Ovary (tissue), 3 donors: ENCODE data around the gene OR7D4.

Experiments
- EP300 ChIP-seq: sonication (generic); formaldehyde crosslinking; IDR thresholded peaks from one replicate; pipeline ENCODE4 v1.6.1; 2017; ENCODE audit warnings: antibody characterized with exemption
- TF ChIP-seq, protein P1 (sequence below), 3 donors: fragments of 450-650 bp in 2 of 3; fragments of 200-600 bp in 1 of 3; IDR thresholded peaks; one replicate each; pipeline versions ENCODE4 v1.5.1 to v1.8.0; 2016 to 2022; ENCODE audit warnings: antibody characterized with exemption in 3 of 3, mild to moderate bottlenecking in 1 of 3
- donor health status: DM: no; HTN: no; CAD: no.

DNA sequence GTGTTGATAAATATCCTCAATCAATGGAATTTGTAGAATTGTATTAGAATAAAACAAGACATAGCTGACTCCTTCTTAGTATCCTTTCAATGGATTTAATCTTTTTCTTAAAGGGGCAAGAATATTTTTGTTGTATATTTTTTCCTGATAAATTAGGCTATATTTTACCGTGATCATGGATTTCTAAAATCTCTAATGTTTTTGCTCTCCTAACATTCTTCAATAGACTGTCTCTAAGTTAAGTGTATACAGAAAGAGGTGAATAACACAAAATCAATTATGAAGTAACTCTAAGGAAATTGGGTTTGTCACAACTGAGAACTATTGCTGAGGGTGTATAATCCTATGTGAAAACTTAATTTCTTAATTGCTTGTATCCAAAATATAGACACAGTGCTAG is 31.2 kb upstream of the OR7D4 start, which contains the start of gene OR7E24:
- no peak for TF ChIP-seq EP300
- TF ChIP-seq, protein P1, sequence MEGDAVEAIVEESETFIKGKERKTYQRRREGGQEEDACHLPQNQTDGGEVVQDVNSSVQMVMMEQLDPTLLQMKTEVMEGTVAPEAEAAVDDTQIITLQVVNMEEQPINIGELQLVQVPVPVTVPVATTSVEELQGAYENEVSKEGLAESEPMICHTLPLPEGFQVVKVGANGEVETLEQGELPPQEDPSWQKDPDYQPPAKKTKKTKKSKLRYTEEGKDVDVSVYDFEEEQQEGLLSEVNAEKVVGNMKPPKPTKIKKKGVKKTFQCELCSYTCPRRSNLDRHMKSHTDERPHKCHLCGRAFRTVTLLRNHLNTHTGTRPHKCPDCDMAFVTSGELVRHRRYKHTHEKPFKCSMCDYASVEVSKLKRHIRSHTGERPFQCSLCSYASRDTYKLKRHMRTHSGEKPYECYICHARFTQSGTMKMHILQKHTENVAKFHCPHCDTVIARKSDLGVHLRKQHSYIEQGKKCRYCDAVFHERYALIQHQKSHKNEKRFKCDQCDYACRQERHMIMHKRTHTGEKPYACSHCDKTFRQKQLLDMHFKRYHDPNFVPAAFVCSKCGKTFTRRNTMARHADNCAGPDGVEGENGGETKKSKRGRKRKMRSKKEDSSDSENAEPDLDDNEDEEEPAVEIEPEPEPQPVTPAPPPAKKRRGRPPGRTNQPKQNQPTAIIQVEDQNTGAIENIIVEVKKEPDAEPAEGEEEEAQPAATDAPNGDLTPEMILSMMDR (IDR thresholded peaks at IDR 0.05): no peak
